B cell (primary cell): ENCODE results near the gene RARRES2.

ENCODE experiments used
- EZH2 ChIP-seq: IDR thresholded peaks from 2 replicates; pipeline ENCODE4 v1.6.1; 2012; ENCODE audit warnings: borderline replicate concordance, low read depth, mild to moderate bottlenecking, moderate library complexity, low read length; ENCODE audit not compliant: insufficient read depth, poor library complexity, severe bottlenecking
- TF ChIP-seq, protein P1 (sequence below): fragments of 200-600 bp; IDR thresholded peaks from one replicate; pipeline ENCODE4 v1.8.0; 2022; ENCODE audit warnings: antibody characterized with exemption, mild to moderate bottlenecking

DNA sequence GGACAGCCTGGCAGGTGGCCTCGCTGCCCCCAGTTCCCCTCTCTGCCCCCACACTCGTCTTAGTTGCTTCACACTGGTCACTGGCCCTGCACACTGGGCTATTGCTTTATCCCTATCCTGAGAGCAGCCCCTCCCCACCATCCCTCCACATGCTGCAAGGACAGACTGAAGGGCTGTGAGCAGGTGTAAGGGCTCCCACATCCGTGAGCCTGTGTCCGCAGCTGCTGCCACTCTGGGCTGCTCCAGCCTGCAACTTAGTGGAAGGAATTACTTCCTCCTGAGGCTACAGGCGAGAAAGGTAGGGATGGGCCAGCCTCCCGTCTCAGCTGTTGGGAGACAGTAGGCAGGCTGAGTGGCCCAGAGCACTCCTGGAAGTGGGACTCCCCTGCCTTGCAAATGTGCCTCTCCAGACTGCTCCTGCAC lies 3.8 kb downstream of the RARRES2 start:
- TF ChIP-seq, protein P1, sequence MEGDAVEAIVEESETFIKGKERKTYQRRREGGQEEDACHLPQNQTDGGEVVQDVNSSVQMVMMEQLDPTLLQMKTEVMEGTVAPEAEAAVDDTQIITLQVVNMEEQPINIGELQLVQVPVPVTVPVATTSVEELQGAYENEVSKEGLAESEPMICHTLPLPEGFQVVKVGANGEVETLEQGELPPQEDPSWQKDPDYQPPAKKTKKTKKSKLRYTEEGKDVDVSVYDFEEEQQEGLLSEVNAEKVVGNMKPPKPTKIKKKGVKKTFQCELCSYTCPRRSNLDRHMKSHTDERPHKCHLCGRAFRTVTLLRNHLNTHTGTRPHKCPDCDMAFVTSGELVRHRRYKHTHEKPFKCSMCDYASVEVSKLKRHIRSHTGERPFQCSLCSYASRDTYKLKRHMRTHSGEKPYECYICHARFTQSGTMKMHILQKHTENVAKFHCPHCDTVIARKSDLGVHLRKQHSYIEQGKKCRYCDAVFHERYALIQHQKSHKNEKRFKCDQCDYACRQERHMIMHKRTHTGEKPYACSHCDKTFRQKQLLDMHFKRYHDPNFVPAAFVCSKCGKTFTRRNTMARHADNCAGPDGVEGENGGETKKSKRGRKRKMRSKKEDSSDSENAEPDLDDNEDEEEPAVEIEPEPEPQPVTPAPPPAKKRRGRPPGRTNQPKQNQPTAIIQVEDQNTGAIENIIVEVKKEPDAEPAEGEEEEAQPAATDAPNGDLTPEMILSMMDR: no peak
- no peak for TF ChIP-seq EZH2
